Lower lobe of right lung (tissue), 2 donors: ENCODE results near the gene PAM16. TPM values are rescaled to one million over a fixed set of nuclear protein-coding genes. Genes with fewer than 3 reads are reported as not detected.

Experiments used
- ATAC-seq, 2 donors: fragments of 200-7000 bp; cut with Tn5 transposase; one replicate each; pipeline ENCODE4 v1.9.1; 2020 to 2022; ENCODE audit warnings: mild to moderate bottlenecking in 2 of 2, moderate library complexity in 2 of 2
- DNase-seq: peaks from one replicate; pipeline ENCODE4 v3.0.0-alpha.2; 2020
- H3K27ac ChIP-seq: fragments of 200-600 bp; one replicate; pipeline ENCODE4 v1.8.0; 2022
- H3K27me3 ChIP-seq: fragments of 200-600 bp; one replicate; pipeline ENCODE4 v1.8.0; 2022; ENCODE audit warnings: low read depth
- H3K36me3 ChIP-seq: fragments of 200-600 bp; one replicate; pipeline ENCODE4 v1.8.0; 2022; ENCODE audit warnings: mild to moderate bottlenecking
- H3K4me1 ChIP-seq: fragments of 200-600 bp; one replicate; pipeline ENCODE4 v1.8.0; 2022
- H3K4me3 ChIP-seq: fragments of 200-600 bp; one replicate; pipeline ENCODE4 v1.8.0; 2022; ENCODE audit warnings: mild to moderate bottlenecking
- H3K9me3 ChIP-seq: fragments of 200-600 bp; one replicate; pipeline ENCODE4 v1.8.0; 2022
- intact Hi-C: fragments of 100-400 bp; cut with DNase I; formaldehyde crosslinking; loops from one replicate; pipeline ENCODE4 v1.11.0; 2022
- total RNA-seq: library from RNA; stranded (reverse); fragmentation: NEBNext Ultra II Directional; extraction: Animal tissue kit (Norgen Biotek cat#: 25700); gene quantifications from one replicate; pipeline ENCODE4 v1.2.1, GENCODE V29; 2021
- TF ChIP-seq, protein P1 (sequence below): fragments of 200-600 bp; IDR thresholded peaks from one replicate; pipeline ENCODE4 v1.8.0; 2022; ENCODE audit warnings: antibody characterized with exemption, mild to moderate bottlenecking
- donor health status: DM: no; HTN: yes; CAD: no; lungs with severe emphysema.

PAM16 gene
- total RNA-seq, 1 donor from 2014 or later, result 40.0 TPM

GRCh38 chr16:4377573-4378154 is 26.5 kb upstream of the PAM16 start:
- Histone ChIP-seq H3K4me3 (no peak overlapping the region), H3K27me3 (no peaks in the 10 kb centered on the region), H3K9me3 (no peaks in the 10 kb centered on the region), H3K36me3 (peaks cover 31% of the 10 kb centered on the region), H3K27ac (peak overlapping the region; percentile 84), H3K4me1 (peaks cover 66% of the 10 kb centered on the region)
- no peak for ATAC-seq
- intact Hi-C loops, result no loop called here
- TF ChIP-seq, protein P1, sequence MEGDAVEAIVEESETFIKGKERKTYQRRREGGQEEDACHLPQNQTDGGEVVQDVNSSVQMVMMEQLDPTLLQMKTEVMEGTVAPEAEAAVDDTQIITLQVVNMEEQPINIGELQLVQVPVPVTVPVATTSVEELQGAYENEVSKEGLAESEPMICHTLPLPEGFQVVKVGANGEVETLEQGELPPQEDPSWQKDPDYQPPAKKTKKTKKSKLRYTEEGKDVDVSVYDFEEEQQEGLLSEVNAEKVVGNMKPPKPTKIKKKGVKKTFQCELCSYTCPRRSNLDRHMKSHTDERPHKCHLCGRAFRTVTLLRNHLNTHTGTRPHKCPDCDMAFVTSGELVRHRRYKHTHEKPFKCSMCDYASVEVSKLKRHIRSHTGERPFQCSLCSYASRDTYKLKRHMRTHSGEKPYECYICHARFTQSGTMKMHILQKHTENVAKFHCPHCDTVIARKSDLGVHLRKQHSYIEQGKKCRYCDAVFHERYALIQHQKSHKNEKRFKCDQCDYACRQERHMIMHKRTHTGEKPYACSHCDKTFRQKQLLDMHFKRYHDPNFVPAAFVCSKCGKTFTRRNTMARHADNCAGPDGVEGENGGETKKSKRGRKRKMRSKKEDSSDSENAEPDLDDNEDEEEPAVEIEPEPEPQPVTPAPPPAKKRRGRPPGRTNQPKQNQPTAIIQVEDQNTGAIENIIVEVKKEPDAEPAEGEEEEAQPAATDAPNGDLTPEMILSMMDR, result no peak
- no peak for DNase-seq

GRCh38 chr16:4376893-4377572 is 25.9 kb upstream of the PAM16 start:
- DNase-seq, result no peak
- peak in 1 of 2 donors; percentile 0 for ATAC-seq
- intact Hi-C loops, result no loop called here
- Histone ChIP-seq H3K36me3 (peaks cover 25% of the 10 kb centered on the region), H3K4me1 (peaks cover 72% of the 10 kb centered on the region), H3K27me3 (no peaks in the 10 kb centered on the region), H3K4me3 (no peak overlapping the region), H3K9me3 (no peaks in the 10 kb centered on the region), H3K27ac (peak overlapping the region; percentile 84)
- TF ChIP-seq, protein P1, result no peak

- Histone ChIP-seq H3K27me3 (no peaks in the 10 kb centered on the region), H3K4me1 (peaks cover 74% of the 10 kb centered on the region), H3K9me3 (no peaks in the 10 kb centered on the region), H3K27ac (peak overlapping the region; percentile 84), H3K36me3 (peaks cover 17% of the 10 kb centered on the region), H3K4me3 (peak overlapping the region; percentile 24)
- DNase-seq (peak; percentile 92), ATAC-seq (peak; percentile 75 to 78)
- intact Hi-C loops, result no loop called here
- TF ChIP-seq, protein P1, result no peak
Measured at GRCh38 chr16:4376126-4376892, 25.2 kb upstream of the PAM16 start.

- Histone ChIP-seq H3K9me3 (no peaks in the 10 kb centered on the region), H3K36me3 (peaks cover 11% of the 10 kb centered on the region), H3K4me3 (peak overlapping the region; percentile 24), H3K27me3 (no peaks in the 10 kb centered on the region), H3K27ac (peak overlapping the region; percentile 84), H3K4me1 (peaks cover 80% of the 10 kb centered on the region)
- TF ChIP-seq, protein P1, result no peak
- intact Hi-C loops, result no loop called here
- no peak for DNase-seq
- ATAC-seq, result no peak
Measured at GRCh38 chr16:4375717-4376116, 24.6 kb upstream of the PAM16 start.

GRCh38 chr16:4373909-4374742 is 23.0 kb upstream of the PAM16 start:
- ATAC-seq (peak; percentile 33 to 48), DNase-seq (peak; percentile 79)
- Histone ChIP-seq H3K4me1 (peaks cover 88% of the 10 kb centered on the region), H3K27me3 (no peaks in the 10 kb centered on the region), H3K36me3 (peaks cover 6% of the 10 kb centered on the region), H3K27ac (peak overlapping the region; percentile 77), H3K4me3 (peak overlapping the region; percentile 74), H3K9me3 (no peaks in the 10 kb centered on the region)
- TF ChIP-seq, protein P1, result no peak
- intact Hi-C loops, result no loop called here
